ENCODE results near the gene CWC27.

DNA sequence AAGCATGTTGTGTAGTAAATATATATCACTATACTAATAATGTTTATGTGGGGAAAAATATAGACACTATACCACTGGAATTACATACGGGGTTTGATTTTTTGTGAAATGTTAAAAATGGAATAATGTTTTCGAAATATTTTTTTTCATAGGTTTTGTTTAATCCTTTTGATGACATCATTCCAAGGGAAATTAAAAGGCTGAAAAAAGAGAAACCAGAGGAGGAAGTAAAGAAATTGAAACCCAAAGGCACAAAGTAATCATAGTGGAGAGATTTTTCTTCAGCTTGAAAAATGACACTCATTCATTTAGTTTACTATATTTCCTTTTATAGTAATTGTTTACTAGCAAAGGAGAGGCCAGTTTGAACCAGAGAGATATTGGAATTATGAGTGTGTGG is 17.6 kb downstream of the CWC27 start:
- TF ChIP-seq MXI1 (IDR thresholded peaks at IDR 0.05; ENCODE audit: low read depth, low read length) (no peak), JUND (IDR thresholded peaks at IDR 0.05) (no peak), EZH2phosphoT487 (IDR thresholded peaks at IDR 0.05; ENCODE audit: borderline replicate concordance, low read depth) (no peak), EP300 (IDR thresholded peaks at IDR 0.05; ENCODE audit: borderline replicate concordance in 1 of 2, low read depth in 1 of 2, low read length in 1 of 2) (no peak), ELF1 (IDR thresholded peaks at IDR 0.05) (no peak), POLR2AphosphoS5 (IDR thresholded peaks at IDR 0.05; ENCODE audit: low read depth, low read length) (no peak), TAF1 (IDR thresholded peaks at IDR 0.05; ENCODE audit: borderline replicate concordance, low read depth, low read length) (no peak), RCOR1 (IDR thresholded peaks at IDR 0.05; ENCODE audit: low read length) (no peak)
- TF ChIP-seq, protein P1, sequence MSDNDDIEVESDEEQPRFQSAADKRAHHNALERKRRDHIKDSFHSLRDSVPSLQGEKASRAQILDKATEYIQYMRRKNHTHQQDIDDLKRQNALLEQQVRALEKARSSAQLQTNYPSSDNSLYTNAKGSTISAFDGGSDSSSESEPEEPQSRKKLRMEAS (IDR thresholded peaks at IDR 0.05; ENCODE audit: low read depth) = no peak
- TF ChIP-seq, protein P2, sequence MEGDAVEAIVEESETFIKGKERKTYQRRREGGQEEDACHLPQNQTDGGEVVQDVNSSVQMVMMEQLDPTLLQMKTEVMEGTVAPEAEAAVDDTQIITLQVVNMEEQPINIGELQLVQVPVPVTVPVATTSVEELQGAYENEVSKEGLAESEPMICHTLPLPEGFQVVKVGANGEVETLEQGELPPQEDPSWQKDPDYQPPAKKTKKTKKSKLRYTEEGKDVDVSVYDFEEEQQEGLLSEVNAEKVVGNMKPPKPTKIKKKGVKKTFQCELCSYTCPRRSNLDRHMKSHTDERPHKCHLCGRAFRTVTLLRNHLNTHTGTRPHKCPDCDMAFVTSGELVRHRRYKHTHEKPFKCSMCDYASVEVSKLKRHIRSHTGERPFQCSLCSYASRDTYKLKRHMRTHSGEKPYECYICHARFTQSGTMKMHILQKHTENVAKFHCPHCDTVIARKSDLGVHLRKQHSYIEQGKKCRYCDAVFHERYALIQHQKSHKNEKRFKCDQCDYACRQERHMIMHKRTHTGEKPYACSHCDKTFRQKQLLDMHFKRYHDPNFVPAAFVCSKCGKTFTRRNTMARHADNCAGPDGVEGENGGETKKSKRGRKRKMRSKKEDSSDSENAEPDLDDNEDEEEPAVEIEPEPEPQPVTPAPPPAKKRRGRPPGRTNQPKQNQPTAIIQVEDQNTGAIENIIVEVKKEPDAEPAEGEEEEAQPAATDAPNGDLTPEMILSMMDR (IDR thresholded peaks at IDR 0.05) = no peak
- TF ChIP-seq, protein P3, sequence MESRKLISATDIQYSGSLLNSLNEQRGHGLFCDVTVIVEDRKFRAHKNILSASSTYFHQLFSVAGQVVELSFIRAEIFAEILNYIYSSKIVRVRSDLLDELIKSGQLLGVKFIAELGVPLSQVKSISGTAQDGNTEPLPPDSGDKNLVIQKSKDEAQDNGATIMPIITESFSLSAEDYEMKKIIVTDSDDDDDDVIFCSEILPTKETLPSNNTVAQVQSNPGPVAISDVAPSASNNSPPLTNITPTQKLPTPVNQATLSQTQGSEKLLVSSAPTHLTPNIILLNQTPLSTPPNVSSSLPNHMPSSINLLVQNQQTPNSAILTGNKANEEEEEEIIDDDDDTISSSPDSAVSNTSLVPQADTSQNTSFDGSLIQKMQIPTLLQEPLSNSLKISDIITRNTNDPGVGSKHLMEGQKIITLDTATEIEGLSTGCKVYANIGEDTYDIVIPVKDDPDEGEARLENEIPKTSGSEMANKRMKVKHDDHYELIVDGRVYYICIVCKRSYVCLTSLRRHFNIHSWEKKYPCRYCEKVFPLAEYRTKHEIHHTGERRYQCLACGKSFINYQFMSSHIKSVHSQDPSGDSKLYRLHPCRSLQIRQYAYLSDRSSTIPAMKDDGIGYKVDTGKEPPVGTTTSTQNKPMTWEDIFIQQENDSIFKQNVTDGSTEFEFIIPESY (IDR thresholded peaks at IDR 0.05; ENCODE audit: borderline replicate concordance, low read depth) = no peak

All from SK-N-SH (cell line).